ENCODE data around the gene PPRC1. TPM values are rescaled to one million over a fixed set of nuclear protein-coding genes. Genes with fewer than 3 reads are reported as not detected.
A peak's percentile ranks its signal among the peaks of the same experiment; 100 is the strongest.

Gene PPRC1
- total RNA-seq, 2 donors from 2014 or later: 17.0 to 36.1 TPM

GRCh38 chr10:102150970-102151773 lies 18.3 kb downstream of the PPRC1 start:
- Histone ChIP-seq H3K4me3 (peak overlapping the region; percentile 85), H3K27me3 (no peaks in the 10 kb centered on the region), H3K4me1 (peaks cover 10% of the 10 kb centered on the region), H3K9ac (ENCODE audit: low read depth in 2 of 2, low read length in 2 of 2) (peak overlapping the region; percentile 22 to 37), H3K36me3 (no peaks in the 10 kb centered on the region), H3K9me3 (no peaks in the 10 kb centered on the region), H3K27ac (peak overlapping the region; percentile 87)
- no peak for TF ChIP-seq CTCF (IDR thresholded peaks at IDR 0.05)
- intact Hi-C loops (cut with DNase I): no loop called here
- DNase-seq: no peak

DNA sequence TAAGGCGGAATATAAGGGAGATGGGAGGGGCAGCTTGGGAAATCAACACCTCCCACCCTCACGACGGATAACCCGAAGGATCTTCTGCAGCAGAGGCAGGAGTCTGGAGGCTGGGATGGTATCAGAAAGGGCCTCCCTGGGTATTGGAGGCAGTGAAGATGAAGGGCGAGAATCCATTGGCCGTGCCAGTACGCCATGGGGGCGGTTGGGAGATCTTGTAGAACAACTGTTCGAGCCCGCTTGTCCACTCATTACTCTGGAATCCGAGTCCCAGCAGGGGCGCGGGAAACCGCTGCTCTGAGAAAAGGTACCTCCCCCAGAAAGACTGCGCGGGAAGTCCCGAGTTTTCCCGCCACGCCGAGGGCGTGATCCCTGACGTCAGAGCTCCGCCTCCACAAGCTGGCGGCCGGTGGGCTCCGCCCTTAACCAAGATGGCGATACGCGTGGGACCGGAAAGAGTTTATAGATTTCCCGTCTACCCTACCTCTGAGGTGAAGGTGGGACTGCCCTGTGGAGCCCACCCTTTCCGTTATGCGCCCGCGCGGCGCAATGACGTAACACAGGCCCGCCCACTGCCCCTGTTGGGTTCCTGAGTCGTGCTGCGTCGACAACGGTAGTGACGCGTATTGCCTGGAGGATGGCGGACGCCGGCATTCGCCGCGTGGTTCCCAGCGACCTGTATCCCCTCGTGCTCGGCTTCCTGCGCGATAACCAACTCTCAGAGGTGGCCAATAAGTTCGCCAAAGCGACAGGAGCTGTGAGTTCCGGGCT lies 19.1 kb downstream of the PPRC1 start, which contains the start of gene NOLC1:
Gene NOLC1, plus strand, starts transcription at position 616 of the 771 bp plus-strand sequence. Its CDS starts 22 bp downstream, at position 638.
- Histone ChIP-seq H3K36me3 (no peaks in the 10 kb centered on the region), H3K9ac (ENCODE audit: low read depth in 2 of 2, low read length in 2 of 2) (peak within 1 kb of the TSS; percentile 95 to 96), H3K27ac (peak within 1 kb of the TSS; percentile 87), H3K4me3 (peak within 1 kb of the TSS; percentile 85), H3K27me3 (no peaks in the 10 kb centered on the region), H3K9me3 (no peaks in the 10 kb centered on the region), H3K4me1 (peaks cover 10% of the 10 kb centered on the region)
- peak; percentile 100 for DNase-seq
- no peak for TF ChIP-seq CTCF (IDR thresholded peaks at IDR 0.05)
- intact Hi-C loops (cut with DNase I): no loop called here

- Histone ChIP-seq H3K36me3 (no peaks in the 10 kb centered on the region), H3K9me3 (no peaks in the 10 kb centered on the region), H3K9ac (ENCODE audit: low read depth in 2 of 2, low read length in 2 of 2) (peak overlapping the region; percentile 95 to 96), H3K27ac (peak overlapping the region; percentile 87), H3K27me3 (no peaks in the 10 kb centered on the region), H3K4me3 (peak overlapping the region; percentile 85), H3K4me1 (peaks cover 10% of the 10 kb centered on the region)
- DNase-seq: no peak
- intact Hi-C loops (cut with DNase I): no loop called here
- TF ChIP-seq CTCF (IDR thresholded peaks at IDR 0.05): no peak
Measured at GRCh38 chr10:102152545-102152890, 19.7 kb downstream of the PPRC1 start.

GRCh38 chr10:102153093-102153620 lies 20.3 kb downstream of the PPRC1 start:
- Histone ChIP-seq H3K9me3 (no peaks in the 10 kb centered on the region), H3K27me3 (no peaks in the 10 kb centered on the region), H3K36me3 (no peaks in the 10 kb centered on the region), H3K4me1 (peaks cover 10% of the 10 kb centered on the region), H3K4me3 (peak overlapping the region; percentile 85), H3K9ac (ENCODE audit: low read depth in 2 of 2, low read length in 2 of 2) (peak overlapping the region; percentile 95 to 96), H3K27ac (peak overlapping the region; percentile 87)
- DNase-seq: no peak
- intact Hi-C loops (cut with DNase I): no loop called here
- no peak for TF ChIP-seq CTCF (IDR thresholded peaks at IDR 0.05)

GRCh38 chr10:102154466-102155116 lies 21.8 kb downstream of the PPRC1 start:
- peaks cover 10% of the 10 kb centered on the region for H3K4me1 ChIP-seq
- no peak overlapping the region for H3K27ac ChIP-seq
- no peak overlapping the region for H3K9ac ChIP-seq (ENCODE audit: low read depth in 2 of 2, low read length in 2 of 2)
- no peak for DNase-seq
- no peaks in the 10 kb centered on the region for H3K9me3 ChIP-seq
- no peaks in the 10 kb centered on the region for H3K27me3 ChIP-seq
- H3K36me3 ChIP-seq: peaks cover 4% of the 10 kb centered on the region
- TF ChIP-seq CTCF (IDR thresholded peaks at IDR 0.05): no peak
- intact Hi-C loops (cut with DNase I): no loop called here
- no peak overlapping the region for H3K4me3 ChIP-seq
